H1 (cell line): ENCODE measurements around the gene SMYD3. TPM values are rescaled to one million over a fixed set of nuclear protein-coding genes. Genes with fewer than 3 reads are reported as not detected.

Experiments
- CTCF ChIA-PET: fragments of 300-600 bp; sonication (Branson Sonifier 250); formaldehyde crosslinking; loops from one replicate; lab custom pipeline; 2021; ENCODE audit not compliant: partially characterized antibody; lab: Charles Lee
- POLR2A ChIA-PET: fragments of 300-600 bp; sonication (Branson Sonifier 250); formaldehyde crosslinking; loops from one replicate; lab custom pipeline; 2021; ENCODE audit warnings: inconsistent platforms; ENCODE audit not compliant: partially characterized antibody; lab: Charles Lee
- DNase-seq, 2 experiments: peaks; one replicate each; pipeline versions ENCODE4 v3.0.0 to v3.0.0-alpha.2; 2010 to 2022; ENCODE audit warnings: low spot score in 2 of 2, low read depth in 1 of 2, mixed read lengths in 1 of 2
- FAIRE-seq: peaks from 2 replicates; lab custom pipeline; 2011; peaks lifted over from hg19 to GRCh38; lab: Jason Lieb, UNC
- H2AFZ ChIP-seq: 2 replicates; pipeline ENCODE4 v1.8.1; 2012; ENCODE audit warnings: low read length, inconsistent platforms
- H2AK5ac ChIP-seq: 2 replicates; pipeline ENCODE4 v1.6.1; 2013; ENCODE audit warnings: low read depth, low read length
- H2BK120ac ChIP-seq: replicated peaks from 2 replicates; pipeline ENCODE3; 2013; ENCODE audit warnings: low read depth, low read length, inconsistent platforms
- H2BK12ac ChIP-seq: 2 replicates; pipeline ENCODE4 v1.6.1; 2013; ENCODE audit warnings: low read depth, low read length
- H2BK15ac ChIP-seq: 2 replicates; pipeline ENCODE4 v1.6.1; 2013; ENCODE audit warnings: low read length
- H2BK20ac ChIP-seq: 2 replicates; pipeline ENCODE4 v1.6.1; 2013; ENCODE audit warnings: low read length
- H2BK5ac ChIP-seq: 2 replicates; pipeline ENCODE4 v1.6.1; 2013; ENCODE audit warnings: low read depth, low read length
- H3K14ac ChIP-seq: 2 replicates; pipeline ENCODE4 v1.6.1; 2013; ENCODE audit warnings: inconsistent platforms; ENCODE audit not compliant: insufficient read length
- H3K18ac ChIP-seq: 2 replicates; pipeline ENCODE4 v1.6.1; 2013; ENCODE audit warnings: low read length; ENCODE audit errors: extremely low read depth
- H3K23ac ChIP-seq: 2 replicates; pipeline ENCODE4 v1.6.1; 2013; ENCODE audit warnings: inconsistent platforms; ENCODE audit not compliant: insufficient read length
- H3K23me2 ChIP-seq: 2 replicates; pipeline ENCODE4 v1.6.1; 2013; ENCODE audit warnings: low read depth, low read length
- H3K27ac ChIP-seq: 2 replicates; pipeline ENCODE4 v1.6.1; 2011; ENCODE audit warnings: low read depth, low read length, inconsistent platforms
- H3K27me3 ChIP-seq, 4 experiments: replicated peaks in 1 of 4; 1 replicate in 1 of 4; 2 replicates in 3 of 4; pipeline versions ENCODE4 v1.6.1 to v1.8.1; 2011 to 2013; ENCODE audit warnings: low read length in 3 of 4, mild to moderate bottlenecking in 3 of 4, inconsistent platforms in 2 of 4, mixed read lengths in 2 of 4, moderate library complexity in 1 of 4; ENCODE audit not compliant: control insufficient read depth in 3 of 4, insufficient read depth in 3 of 4; ENCODE audit errors: extremely low read depth in 1 of 4
- H3K36me3 ChIP-seq, 4 experiments: 2 replicates each; pipeline versions ENCODE4 v1.6.1 to v1.8.1; 2011 to 2013; ENCODE audit warnings: mild to moderate bottlenecking in 4 of 4, low read length in 3 of 4, moderate library complexity in 2 of 4, control low read depth in 1 of 4, inconsistent platforms in 1 of 4; ENCODE audit not compliant: insufficient read depth in 4 of 4, control insufficient read depth in 2 of 4
- H3K4ac ChIP-seq: replicated peaks from 2 replicates; pipeline ENCODE3; 2013; ENCODE audit warnings: low read length, low read depth, mixed read lengths, inconsistent platforms; ENCODE audit not compliant: insufficient read length
- H3K4me1 ChIP-seq, 4 experiments: replicated peaks in 1 of 4; 1 replicate in 1 of 4; 2 replicates in 3 of 4; pipeline versions ENCODE4 v1.6.1 to v1.8.1; 2011 to 2013; ENCODE audit warnings: low read length in 3 of 4, inconsistent platforms in 2 of 4, mixed read lengths in 1 of 4; ENCODE audit not compliant: insufficient read depth in 4 of 4, control insufficient read depth in 3 of 4
- H3K4me2 ChIP-seq, 2 experiments: 2 replicates each; pipeline versions ENCODE4 v1.6.1 to v1.8.1; 2011 to 2013; ENCODE audit warnings: low read depth in 2 of 2, low read length in 2 of 2, control low read depth in 1 of 2, inconsistent platforms in 1 of 2, mild to moderate bottlenecking in 1 of 2; ENCODE audit not compliant: insufficient read depth in 1 of 2
- H3K4me3 ChIP-seq, 4 experiments: fragments of 200-600, 300-600 bp in 1 of 4; sonication (generic), shearing (Covaris generic), sonication (Bioruptor Twin) in 1 of 4; 2 replicates each; pipeline versions ENCODE4 v1.5.1 to v1.8.1; 2011 to 2016; ENCODE audit warnings: low read length in 4 of 4, low read depth in 3 of 4, control low read depth in 2 of 4, inconsistent platforms in 2 of 4, mild to moderate bottlenecking in 2 of 4, mixed read lengths in 1 of 4, moderate library complexity in 1 of 4; ENCODE audit not compliant: insufficient read depth in 2 of 4; ENCODE audit errors: extremely low read depth in 1 of 4
- H3K56ac ChIP-seq: replicated peaks from 2 replicates; pipeline ENCODE3; 2013; ENCODE audit warnings: low read depth, mild to moderate bottlenecking, mixed read lengths, low read length, inconsistent platforms; ENCODE audit not compliant: insufficient read length
- H3K79me1 ChIP-seq: 2 replicates; pipeline ENCODE4 v1.6.1; 2013; ENCODE audit warnings: low read depth, low read length, control low read depth
- H3K79me2 ChIP-seq, 2 experiments: 2 replicates each; pipeline versions ENCODE4 v1.6.1 to v1.8.1; 2012 to 2013; ENCODE audit warnings: low read length in 2 of 2, mild to moderate bottlenecking in 2 of 2, inconsistent platforms in 1 of 2; ENCODE audit not compliant: insufficient read depth in 2 of 2, control insufficient read depth in 1 of 2
- H3K9ac ChIP-seq, 4 experiments: replicated peaks in 1 of 4; 1 replicate in 1 of 4; 2 replicates in 3 of 4; pipeline versions ENCODE4 v1.6.1 to v1.8.1; 2011 to 2013; ENCODE audit warnings: low read depth in 3 of 4, low read length in 3 of 4, control low read depth in 2 of 4, mild to moderate bottlenecking in 2 of 4, moderate library complexity in 2 of 4, inconsistent platforms in 1 of 4; ENCODE audit errors: extremely low read depth in 1 of 4
- H3K9me3 ChIP-seq, 2 experiments: 2 replicates each; pipeline versions ENCODE4 v1.6.1 to v1.8.1; 2012 to 2013; ENCODE audit warnings: mild to moderate bottlenecking in 2 of 2, moderate library complexity in 2 of 2, control low read depth in 1 of 2, inconsistent platforms in 1 of 2, low read depth in 1 of 2, low read length in 1 of 2, mixed read lengths in 1 of 2; ENCODE audit not compliant: insufficient read depth in 2 of 2
- H4K20me1 ChIP-seq, 2 experiments: replicated peaks in 1 of 2; 2 replicates each; pipeline versions ENCODE3 to v1.8.1; 2011 to 2013; ENCODE audit warnings: inconsistent platforms in 2 of 2, low read length in 2 of 2, mild to moderate bottlenecking in 1 of 2; ENCODE audit not compliant: insufficient read depth in 2 of 2, control insufficient read depth in 1 of 2
- H4K5ac ChIP-seq: 2 replicates; pipeline ENCODE4 v1.6.1; 2013; ENCODE audit warnings: low read length, low read depth, mixed read lengths, inconsistent platforms; ENCODE audit not compliant: insufficient read length
- H4K8ac ChIP-seq: 2 replicates; pipeline ENCODE4 v1.8.0; 2013; ENCODE audit warnings: mild to moderate bottlenecking, moderate library complexity, low read length, inconsistent platforms; ENCODE audit not compliant: insufficient read depth; ENCODE audit errors: extremely low read depth
- H4K91ac ChIP-seq: replicated peaks from 2 replicates; pipeline ENCODE3; 2013; ENCODE audit warnings: low read length, mixed read lengths, inconsistent platforms; ENCODE audit not compliant: insufficient read length
- GTF2F1 ChIP-seq: IDR thresholded peaks from 2 replicates; pipeline ENCODE4 v1.6.1; 2012; ENCODE audit warnings: low read depth, low read length, improper control_type of control experiment, borderline replicate concordance
- WGBS, 2 experiments: shearing (Covaris generic) in 1 of 2; methylation state at CpG; one replicate each; pipeline versions ENCODE4 v1.1.6 to v1.1.7; 2013 to 2015; ENCODE audit warnings: low lambda C conversion rate in 2 of 2, mixed read lengths in 2 of 2, inconsistent platforms in 1 of 2, low coverage in 1 of 2, missing lambda C conversion rate in 1 of 2; ENCODE audit not compliant: insufficient replicate concordance in 2 of 2, insufficient coverage in 1 of 2, insufficient read length in 1 of 2; ENCODE audit errors: extremely low coverage in 1 of 2, missing lambda C conversion rate in 1 of 2; 5-methylcytosine and 5-hydroxymethylcytosine counted together
- polyA plus RNA-seq, 7 experiments: library from polyadenylated mRNA; depleted of rRNA in 3 of 7; stranded (reverse) in 5 of 7; unstranded in 2 of 7; fragments of >200 nt in 5 of 7; fragments of 200-250 nt in 2 of 7; gene quantifications; 1 replicate in 5 of 7; 2 replicates in 1 of 7; 4 replicates in 1 of 7; pipeline versions ENCODE4 v1.2.1 to v1.2.3, GENCODE V29; 2011 to 2013; ENCODE audit warnings: missing spikeins in 2 of 7, mixed read lengths in 2 of 7
- total RNA-seq: library from RNA; stranded (reverse); fragmentation: NEBNext Ultra II Directional; extraction: Animal tissue kit (Norgen Biotek cat#: 25700); gene quantifications from 2 replicates; pipeline ENCODE4 v1.2.1, GENCODE V29; 2021

Gene SMYD3
- total and polyA plus RNA-seq, 2 of the 8 experiments (the other 6 are each of a cell fraction or from before 2014, with no cell fraction given) = 17.3 to 25.4 TPM

DNA sequence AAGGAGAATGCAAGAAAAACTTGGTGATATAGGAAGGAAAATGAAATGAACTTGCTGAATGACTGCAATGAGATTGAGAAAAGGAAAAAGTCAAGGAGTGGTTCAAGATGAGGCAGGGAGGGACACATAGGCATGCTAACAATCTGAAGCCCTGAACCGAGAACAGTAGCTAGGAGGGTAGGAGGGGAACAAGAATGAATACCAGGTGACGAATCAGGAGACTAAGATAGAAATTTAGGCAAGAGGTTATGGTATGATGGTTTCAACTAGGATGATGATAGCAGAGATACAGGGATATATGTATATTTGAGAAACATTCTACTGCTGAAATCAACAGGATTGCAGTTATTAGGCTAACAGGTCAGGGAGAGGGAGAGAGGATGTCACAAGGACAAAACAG, 44.1 kb downstream of the SMYD3 start:
- no peaks in the 10 kb centered on the region; the same call in 1 of the 2 replicates for H3K79me1 ChIP-seq
- H2BK15ac ChIP-seq = no peak overlapping the region
- H3K4me1 ChIP-seq = no peaks in the 10 kb centered on the region
- no peak for TF ChIP-seq GTF2F1
- H3K18ac ChIP-seq = no peak overlapping the region
- no peak overlapping the region for H2AFZ ChIP-seq
- no peaks in the 10 kb centered on the region for H4K20me1 ChIP-seq
- no peak overlapping the region for H3K14ac ChIP-seq
- no peak overlapping the region for H2BK120ac ChIP-seq
- H2BK12ac ChIP-seq = no peak overlapping the region
- H3K79me2 ChIP-seq = no peaks in the 10 kb centered on the region
- no peak overlapping the region for H3K4me3 ChIP-seq
- FAIRE-seq = no peak
- CTCF ChIA-PET = no interaction called here
- H2BK5ac ChIP-seq = no peak overlapping the region
- DNase-seq = no peak
- no peak overlapping the region for H4K5ac ChIP-seq
- H4K8ac ChIP-seq = no peak overlapping the region
- no peak overlapping the region for H3K56ac ChIP-seq
- H3K23me2 ChIP-seq = no peaks in the 10 kb centered on the region
- no peaks in the 10 kb centered on the region for H3K27me3 ChIP-seq
- H3K9ac ChIP-seq = no peak overlapping the region
- H3K27ac ChIP-seq = no peak overlapping the region
- POLR2A ChIA-PET = no interaction called here
- H3K9me3 ChIP-seq = no peaks in the 10 kb centered on the region
- no peak overlapping the region for H2AK5ac ChIP-seq
- H3K23ac ChIP-seq = no peak overlapping the region
- H2BK20ac ChIP-seq = no peak overlapping the region
- H4K91ac ChIP-seq = no peak overlapping the region
- no peak overlapping the region for H3K4ac ChIP-seq
- H3K4me2 ChIP-seq = no peak overlapping the region
- H3K36me3 ChIP-seq = no peaks in the 10 kb centered on the region
- WGBS, 2 experiments = 80% methylated on average over 2 of the region's 2 CpGs; no CpG with 5 or more reads in 1 of the 2 experiments
